GM21723 (cell line): ENCODE results near the gene IRAK3.
"Not testable (repeated sequence)": the region's sequence is repeated elsewhere in the genome, so short reads cannot be mapped to it uniquely, and the experiment has no call there.

Experiments used
- ATAC-seq: cut with Tn5 transposase; IDR thresholded peaks from one replicate; pipeline ENCODE4 v1.9.1; 2021; ENCODE audit warnings: mild to moderate bottlenecking, moderate library complexity; ENCODE audit not compliant: unreplicated experiment

Gene IRAK3

GRCh38 chr12:66211573-66211972 is 22.6 kb downstream of the IRAK3 start:
- ATAC-seq, result not testable (repeated sequence)

GRCh38 chr12:66213011-66213410 is 24.0 kb downstream of the IRAK3 start:
- ATAC-seq, result not testable (repeated sequence)

- ATAC-seq, result no peak
These were observed 28.4 kb downstream of the IRAK3 start for GRCh38 chr12:66217342-66217917.

GRCh38 chr12:66228462-66228861 is 39.4 kb downstream of the IRAK3 start:
- no peak for ATAC-seq

GRCh38 chr12:66232263-66232662 is 43.2 kb downstream of the IRAK3 start:
- no peak for ATAC-seq

- peak; percentile 96 for ATAC-seq
These were observed 45.2 kb downstream of the IRAK3 start for GRCh38 chr12:66234037-66234693.

- ATAC-seq, result peak; percentile 43
These were observed 46.0 kb downstream of the IRAK3 start for GRCh38 chr12:66234773-66235625.

GRCh38 chr12:66235626-66236281 is 46.7 kb downstream of the IRAK3 start:
- no peak for ATAC-seq

GRCh38 chr12:66236282-66236675 is 47.3 kb downstream of the IRAK3 start:
- not testable (repeated sequence) for ATAC-seq

- ATAC-seq, result no peak
These were observed 48.0 kb downstream of the IRAK3 start for GRCh38 chr12:66236969-66237368.

GRCh38 chr12:66237505-66238175 is 48.6 kb downstream of the IRAK3 start:
- ATAC-seq, result no peak

GRCh38 chr12:66239295-66239694 is 50.3 kb downstream of the IRAK3 start:
- no peak for ATAC-seq

- no peak for ATAC-seq
These were observed 51.2 kb downstream of the IRAK3 start for GRCh38 chr12:66240096-66240820.

- no peak for ATAC-seq
These were observed 52.3 kb downstream of the IRAK3 start for GRCh38 chr12:66241061-66242043.

- no peak for ATAC-seq
These were observed 53.3 kb downstream of the IRAK3 start for GRCh38 chr12:66242311-66242710.

- ATAC-seq, result no peak
These were observed 54.9 kb downstream of the IRAK3 start for GRCh38 chr12:66243911-66244310.

- ATAC-seq, result no peak
These were observed 55.4 kb downstream of the IRAK3 start for GRCh38 chr12:66244446-66244845.

- ATAC-seq, result no peak
These were observed 58.7 kb downstream of the IRAK3 start for GRCh38 chr12:66247741-66248140.

- ATAC-seq, result no peak
These were observed 62.0 kb downstream of the IRAK3 start for GRCh38 chr12:66251049-66251448.
